Motor neuron (in vitro differentiated cells): Measurements from ENCODE around the gene SSTR5. TPM values are rescaled to one million over a fixed set of nuclear protein-coding genes. Genes with fewer than 3 reads are reported as not detected.

Experiments
- ATAC-seq, 8 experiments: fragments of 200-7000 bp; cut with Tn5 transposase; replicated peaks in 6 of 8; 2 replicates each; pipeline ENCODE4 v1.8.0; 2021; ENCODE audit warnings: mild to moderate bottlenecking in 8 of 8, moderate library complexity in 8 of 8
- H3K27ac ChIP-seq, 2 donors: fragments of 250-450 bp; sonication (Bioruptor Pico); 2 replicates each; pipeline ENCODE4 v1.9.0; 2021; ENCODE audit warnings: antibody characterized with exemption in 2 of 2, mild to moderate bottlenecking in 2 of 2, moderate library complexity in 1 of 2
- H3K4me1 ChIP-seq, 2 donors: fragments of 250-450 bp; sonication (Bioruptor Pico); replicated peaks in 1 of 2; 2 replicates each; pipeline ENCODE4 v1.6.1; 2021; ENCODE audit warnings: antibody characterized with exemption in 2 of 2, mild to moderate bottlenecking in 2 of 2, moderate library complexity in 1 of 2
- H3K4me3 ChIP-seq, 5 donors: fragments of 250-450 bp; sonication (Bioruptor Pico); 2 replicates each; pipeline ENCODE4 v1.9.0; 2021; ENCODE audit warnings: antibody characterized with exemption in 5 of 5, mild to moderate bottlenecking in 5 of 5, moderate library complexity in 4 of 5
- WGBS, 10 experiments: fragments of 450-650 bp; shearing (Covaris generic); methylation state at CpG; one replicate each; pipeline ENCODE4 v1.0.0; 2022; 5-methylcytosine and 5-hydroxymethylcytosine counted together
- in situ Hi-C, 9 experiments: fragments of 400-800 bp; cut with MboI; loops; one replicate each; pipeline ENCODE4 v1.15.0; 2021; ENCODE audit warnings: low sequenced_read_pairs in 9 of 9, low pct_unique_long_range_greater_than_20kb in 2 of 9; ENCODE audit not compliant: unreplicated experiment in 9 of 9
- total RNA-seq, 8 experiments: library from RNA; unstranded; fragments of 300-600 nt; gene quantifications; 2 replicates each; pipeline versions ENCODE4 v1.2.3 to v1.2.4, GENCODE V29; 2022

The SSTR5 gene
- total RNA-seq, 8 experiments from 2014 or later = 0.47 to 0.52 TPM; not detected in 6

GRCh38 chr16:1044460-1045309 is 27.9 kb upstream of the SSTR5 start:
- in situ Hi-C loops = no loop called here
- peaks cover 18 to 24% of the 10 kb centered on the region in 2 donors for H3K4me1 ChIP-seq
- H3K27ac ChIP-seq = no peak overlapping the region
- no peak overlapping the region for H3K4me3 ChIP-seq
- ATAC-seq = peak in 2 of 8 experiments; percentile 24 to 42
- 20 to 90% (median 82%) methylated on average over 2 to 3 of the region's 43 CpGs; no CpG with 5 or more reads in 7 of the 10 experiments for WGBS, 10 experiments

- in situ Hi-C loops = no loop called here
- peaks cover 18 to 25% of the 10 kb centered on the region in 2 donors for H3K4me1 ChIP-seq
- 17 to 85% (median 67%) methylated on average over 3 to 12 of the region's 38 CpGs; no CpG with 5 or more reads in 7 of the 10 experiments for WGBS, 10 experiments
- no peak overlapping the region for H3K27ac ChIP-seq
- no peak overlapping the region for H3K4me3 ChIP-seq
- ATAC-seq = peak in 2 of 8 experiments; percentile 13 to 23
These were observed 27.1 kb upstream of the SSTR5 start for GRCh38 chr16:1045310-1045992.

- H3K4me1 ChIP-seq = peaks cover 18 to 25% of the 10 kb centered on the region in 2 donors
- no peak overlapping the region for H3K4me3 ChIP-seq
- ATAC-seq = no peak
- in situ Hi-C loops = no loop called here
- H3K27ac ChIP-seq = no peak overlapping the region
- WGBS, 10 experiments = 98% methylated on average over 7 of the region's 49 CpGs; no CpG with 5 or more reads in 9 of the 10 experiments
These were observed 26.3 kb upstream of the SSTR5 start for GRCh38 chr16:1045993-1046911.

GRCh38 chr16:1047123-1047522 is 25.4 kb upstream of the SSTR5 start:
- H3K27ac ChIP-seq = no peak overlapping the region
- in situ Hi-C loops = no loop called here
- 84 to 100% (median 100%) methylated on average over 2 to 7 of the region's 9 CpGs; no CpG with 5 or more reads in 5 of the 10 experiments for WGBS, 10 experiments
- no peak for ATAC-seq
- no peak overlapping the region for H3K4me3 ChIP-seq
- H3K4me1 ChIP-seq = peaks cover 18 to 25% of the 10 kb centered on the region in 2 donors

- H3K27ac ChIP-seq = peak overlapping the region in 1 of 2 donors; percentile 19
- H3K4me3 ChIP-seq = no peak overlapping the region
- H3K4me1 ChIP-seq = peaks cover 15 to 24% of the 10 kb centered on the region in 2 donors
- in situ Hi-C loops = no loop called here
- 67 to 92% methylated on average over 4 to 7 of the region's 16 CpGs; no CpG with 5 or more reads in 8 of the 10 experiments for WGBS, 10 experiments
- no peak for ATAC-seq
These were observed 24.7 kb upstream of the SSTR5 start for GRCh38 chr16:1047801-1048200.

GRCh38 chr16:1048442-1049112 is 24.0 kb upstream of the SSTR5 start:
- peak overlapping the region in 1 of 2 donors; percentile 19 for H3K27ac ChIP-seq
- in situ Hi-C loops = no loop called here

GRCh38 chr16:1049113-1049975 is 23.2 kb upstream of the SSTR5 start:
- in situ Hi-C loops = no loop called here
- no peak overlapping the region for H3K4me3 ChIP-seq
- H3K4me1 ChIP-seq = peaks cover 11 to 22% of the 10 kb centered on the region in 2 donors
- no peak overlapping the region for H3K27ac ChIP-seq
- no peak for ATAC-seq
- 20 to 100% (median 90%) methylated on average over 1 to 3 of the region's 31 CpGs; no CpG with 5 or more reads in 5 of the 10 experiments for WGBS, 10 experiments

More at GRCh38 chr16:1048442-1049112, 24.0 kb upstream of the SSTR5 start:
- peak; percentile 33 to 93 (median 86) for ATAC-seq
- WGBS, 10 experiments = 33% methylated on average over 3 of the region's 37 CpGs; no CpG with 5 or more reads in 9 of the 10 experiments
- Histone ChIP-seq H3K4me3 (no peak overlapping the region), H3K4me1 (peaks cover 14 to 22% of the 10 kb centered on the region in 2 donors)

GRCh38 chr16:1049976-1050247 is 22.6 kb upstream of the SSTR5 start:
- WGBS, 10 experiments = 63 to 100% methylated on average over 1 to 6 of the region's 11 CpGs; no CpG with 5 or more reads in 8 of the 10 experiments
- ATAC-seq = no peak
- Histone ChIP-seq H3K4me3 (no peak overlapping the region), H3K4me1 (peaks cover 15 to 27% of the 10 kb centered on the region in 2 donors), H3K27ac (no peak overlapping the region)
- in situ Hi-C loops = loop anchor here in 7 of 9 experiments (10.0 to 25.0 kb wide), 3 partner anchors 235 to 338 kb away; partner anchors contain the start of genes GNG13 (in 5 of the 7), ANTKMT (in 1 of the 7), FBXL16 (in 1 of the 7) and METRN (in 1 of the 7)

- Histone ChIP-seq H3K4me3 (no peak overlapping the region), H3K4me1 (peaks cover 15 to 32% of the 10 kb centered on the region in 2 donors), H3K27ac (no peak overlapping the region)
- in situ Hi-C loops = loop anchor here in 7 of 9 experiments (10.0 to 25.0 kb wide), 3 partner anchors 236 to 338 kb away; partner anchors contain the start of genes GNG13 (in 5 of the 7), ANTKMT (in 1 of the 7), FBXL16 (in 1 of the 7) and METRN (in 1 of the 7)
- ATAC-seq = no peak
- 0 to 98% (median 83%) methylated on average over 2 to 10 of the region's 30 CpGs; no CpG with 5 or more reads in 3 of the 10 experiments for WGBS, 10 experiments
These were observed 22.0 kb upstream of the SSTR5 start for GRCh38 chr16:1050516-1050915.

- WGBS, 10 experiments = 80% methylated on average over 1 of the region's 15 CpGs; no CpG with 5 or more reads in 9 of the 10 experiments
- no peak overlapping the region for H3K27ac ChIP-seq
- in situ Hi-C loops = loop anchor here in 7 of 9 experiments (10.0 to 25.0 kb wide), 3 partner anchors 236 to 339 kb away; partner anchors contain the start of genes GNG13 (in 5 of the 7), ANTKMT (in 1 of the 7), FBXL16 (in 1 of the 7) and METRN (in 1 of the 7)
- ATAC-seq = no peak
- H3K4me1 ChIP-seq = peaks cover 15 to 32% of the 10 kb centered on the region in 2 donors
- no peak overlapping the region for H3K4me3 ChIP-seq
These were observed 21.6 kb upstream of the SSTR5 start for GRCh38 chr16:1050921-1051320.

- no peak overlapping the region for H3K27ac ChIP-seq
- in situ Hi-C loops = loop anchor here in 7 of 9 experiments (10.0 to 25.0 kb wide), 3 partner anchors 237 to 339 kb away; partner anchors contain the start of genes GNG13 (in 5 of the 7), ANTKMT (in 1 of the 7), FBXL16 (in 1 of the 7) and METRN (in 1 of the 7)
- WGBS, 10 experiments = 60% methylated on average over 1 of the region's 17 CpGs; no CpG with 5 or more reads in 9 of the 10 experiments
- H3K4me1 ChIP-seq = peaks cover 15 to 32% of the 10 kb centered on the region in 2 donors
- H3K4me3 ChIP-seq = no peak overlapping the region
- no peak for ATAC-seq
These were observed 21.1 kb upstream of the SSTR5 start for GRCh38 chr16:1051446-1051845.
